ENCODE measurements around the gene GZMH.

The GZMH gene

GRCh38 chr14:24563505-24563904, 46.0 kb downstream of the GZMH start:
- no peak overlapping the region for H3K4me3 ChIP-seq (ENCODE audit: low read length)
- no peaks in the 10 kb centered on the region for H3F3A ChIP-seq (ENCODE audit: control insufficient read depth, insufficient read depth)
- H3K4me2 ChIP-seq (ENCODE audit: low read length) = no peak overlapping the region
- no peaks in the 10 kb centered on the region for H3K4me1 ChIP-seq (ENCODE audit: control insufficient read depth, low read length)
- no peaks in the 10 kb centered on the region for H3K9me3 ChIP-seq (ENCODE audit: control insufficient read depth, insufficient read depth, low read length)
- TF ChIP-seq CTCF (IDR thresholded peaks at IDR 0.05; ENCODE audit: low read depth, low read length, poor library complexity, severe bottlenecking) (no peak), EZH2phosphoT487 (IDR thresholded peaks at IDR 0.05; ENCODE audit: borderline replicate concordance, low read length) (no peak)
- H3K79me2 ChIP-seq (ENCODE audit: control insufficient read depth, low read length) = no peaks in the 10 kb centered on the region
- no peaks in the 10 kb centered on the region for H3K9me2 ChIP-seq (replicated peaks; ENCODE audit: control insufficient read depth, low read length)
- H3K27ac ChIP-seq (ENCODE audit: low read depth, low read length) = no peak overlapping the region
- no peaks in the 10 kb centered on the region for H3K36me3 ChIP-seq (ENCODE audit: control insufficient read depth, low read length)
- H4K20me1 ChIP-seq (ENCODE audit: control insufficient read depth, insufficient read depth, low read depth, low read length) = no peaks in the 10 kb centered on the region
- no peaks in the 10 kb centered on the region for H3K27me3 ChIP-seq (ENCODE audit: control insufficient read depth, low read length)

DNA sequence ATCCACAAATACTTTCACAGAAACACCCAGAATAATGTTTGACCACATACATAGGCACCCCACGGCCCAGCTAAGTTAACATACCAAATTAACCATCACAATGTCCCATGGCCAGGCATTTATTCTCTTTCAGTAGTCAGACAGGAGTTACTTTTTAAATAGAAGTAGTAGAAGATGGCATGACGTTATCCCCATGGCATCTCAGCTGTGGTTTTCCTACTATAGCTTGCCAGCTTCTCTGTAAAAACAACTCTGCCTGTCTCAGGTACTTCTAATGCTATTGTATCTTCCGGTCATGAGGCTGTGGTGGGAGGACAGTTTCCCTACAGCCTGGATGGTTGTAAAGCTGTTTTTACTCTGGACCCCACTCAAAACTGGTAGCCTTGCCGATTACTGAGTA, 52.7 kb downstream of the GZMH start:
- no peaks in the 10 kb centered on the region for H3K9me3 ChIP-seq (ENCODE audit: control insufficient read depth, insufficient read depth, low read length)
- no peak overlapping the region for H3K4me2 ChIP-seq (ENCODE audit: low read length)
- H3K9me2 ChIP-seq (replicated peaks; ENCODE audit: control insufficient read depth, low read length) = no peaks in the 10 kb centered on the region
- H3K27ac ChIP-seq (ENCODE audit: low read depth, low read length) = no peak overlapping the region
- no peaks in the 10 kb centered on the region for H3K4me1 ChIP-seq (ENCODE audit: control insufficient read depth, low read length)
- no peaks in the 10 kb centered on the region for H4K20me1 ChIP-seq (ENCODE audit: control insufficient read depth, insufficient read depth, low read depth, low read length)
- no peaks in the 10 kb centered on the region for H3K27me3 ChIP-seq (ENCODE audit: control insufficient read depth, low read length)
- H3F3A ChIP-seq (ENCODE audit: control insufficient read depth, insufficient read depth) = no peaks in the 10 kb centered on the region
- H3K4me3 ChIP-seq (ENCODE audit: low read length) = no peak overlapping the region
- no peaks in the 10 kb centered on the region for H3K36me3 ChIP-seq (ENCODE audit: control insufficient read depth, low read length)
- no peak for TF ChIP-seq CTCF (IDR thresholded peaks at IDR 0.05; ENCODE audit: low read depth, low read length, poor library complexity, severe bottlenecking)
- TF ChIP-seq EZH2phosphoT487 (IDR thresholded peaks at IDR 0.05; ENCODE audit: borderline replicate concordance, low read length) = no peak
- no peaks in the 10 kb centered on the region for H3K79me2 ChIP-seq (ENCODE audit: control insufficient read depth, low read length)

Data from DOHH2 (cell line).